Natural killer cell (primary cell): ENCODE data around the gene PTPRN2. TPM values are rescaled to one million over a fixed set of nuclear protein-coding genes. Genes with fewer than 3 reads are reported as not detected.

Experiments
- ATAC-seq, 3 donors: fragments of 150-1000 bp in 2 of 3; fragments of 200-7000 bp in 1 of 3; cut with Tn5 transposase; 1 replicate in 1 of 3; 2 replicates in 2 of 3; pipeline ENCODE4 v1.10.0; 2021; ENCODE audit warnings: mild to moderate bottlenecking in 2 of 3, moderate library complexity in 2 of 3
- DNase-seq, 2 donors: peaks; one replicate each; pipeline versions ENCODE4 v3.0.0 to v3.0.0-alpha.2; 2013 to 2021; ENCODE audit warnings: mixed read lengths in 1 of 2
- H3K27ac ChIP-seq: one replicate; pipeline ENCODE4 v1.5.1; 2013; ENCODE audit warnings: mild to moderate bottlenecking, low read length
- H3K27me3 ChIP-seq: one replicate; pipeline ENCODE4 v1.6.1; 2013; ENCODE audit warnings: low read length; ENCODE audit not compliant: control insufficient read depth, insufficient read depth
- H3K36me3 ChIP-seq: one replicate; pipeline ENCODE4 v1.6.1; 2013; ENCODE audit warnings: low read length; ENCODE audit not compliant: control insufficient read depth, insufficient read depth
- H3K4me1 ChIP-seq: one replicate; pipeline ENCODE4 v1.6.1; 2013; ENCODE audit warnings: low read length; ENCODE audit not compliant: control insufficient read depth, insufficient read depth
- H3K4me3 ChIP-seq: one replicate; pipeline ENCODE4 v1.5.1; 2013; ENCODE audit warnings: low read length
- H3K9me3 ChIP-seq: one replicate; pipeline ENCODE4 v1.6.1; 2013; ENCODE audit warnings: low read length; ENCODE audit not compliant: control insufficient read depth, insufficient read depth
- H3K27ac Mint-ChIP-seq, 2 donors: one replicate each; pipeline ENCODE4 v1.8.0; 2022; ENCODE audit warnings: mild to moderate bottlenecking in 2 of 2, mixed read lengths in 2 of 2, moderate library complexity in 1 of 2
- H3K27me3 Mint-ChIP-seq, 2 donors: one replicate each; pipeline ENCODE4 v1.8.0; 2022; ENCODE audit warnings: low read depth in 2 of 2, mixed read lengths in 2 of 2
- H3K36me3 Mint-ChIP-seq: one replicate; pipeline ENCODE4 v1.8.0; 2022; ENCODE audit warnings: mixed read lengths
- H3K4me1 Mint-ChIP-seq, 2 donors: one replicate each; pipeline ENCODE4 v1.8.0; 2022; ENCODE audit warnings: mixed read lengths in 2 of 2
- H3K4me3 Mint-ChIP-seq: one replicate; pipeline ENCODE4 v1.8.0; 2022; ENCODE audit warnings: mild to moderate bottlenecking, moderate library complexity, mixed read lengths
- H3K9me3 Mint-ChIP-seq, 2 donors: one replicate each; pipeline ENCODE4 v1.8.0; 2022; ENCODE audit warnings: mixed read lengths in 2 of 2
- WGBS: methylation state at CpG from one replicate; pipeline ENCODE4 v1.1.7; 2013; ENCODE audit warnings: missing lambda C conversion rate; ENCODE audit not compliant: insufficient coverage; 5-methylcytosine and 5-hydroxymethylcytosine counted together
- intact Hi-C: fragments of 100-400 bp; cut with micrococcal nuclease; formaldehyde crosslinking; loops from one replicate; pipeline ENCODE4 v1.14.2; 2022
- total RNA-seq, 4 donors: library from RNA; stranded (reverse); fragments of 120-200 nt in 1 of 4; gene quantifications; one replicate each; pipeline versions ENCODE4 v1.2.3 to v1.2.4, GENCODE V29; 2013 to 2022
- TF ChIP-seq, protein P1 (sequence below): fragments of 200-600 bp; IDR thresholded peaks from one replicate; pipeline ENCODE4 v1.8.0; 2022; ENCODE audit warnings: antibody characterized with exemption

PTPRN2 gene
- total RNA-seq, 3 donors from 2014 or later (not counting 1 experiment from before 2014, with no cell fraction given) = 1.3 to 2.5 (median 1.9) TPM

DNA sequence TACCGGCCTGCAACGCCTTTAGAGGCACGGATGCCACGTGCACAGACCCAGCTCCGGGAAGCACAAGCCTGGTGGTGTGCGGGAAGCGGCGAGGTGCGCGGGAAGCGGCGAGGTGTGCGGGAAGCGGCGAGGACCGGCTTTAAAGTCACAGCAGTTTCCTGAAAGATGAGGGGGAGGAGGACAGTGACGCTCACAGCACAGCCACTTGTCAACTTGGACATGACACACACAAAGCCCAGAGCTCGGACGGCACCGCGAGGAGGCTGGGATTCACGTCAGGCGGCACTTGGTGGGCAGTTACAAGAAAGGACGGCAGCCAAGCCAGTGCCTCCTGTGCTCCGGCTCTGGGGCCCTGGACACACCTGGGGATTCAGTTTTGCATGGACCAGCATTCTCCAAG, 724.9 kb downstream of the PTPRN2 start:
- Mint-ChIP-seq H3K27me3 (no peaks in the 10 kb centered on the region), H3K4me1 (no peaks in the 10 kb centered on the region), H3K36me3 (no peaks in the 10 kb centered on the region), H3K27ac (no peak overlapping the region), H3K4me3 (no peak overlapping the region), H3K9me3 (no peaks in the 10 kb centered on the region)
- ATAC-seq (no peak), DNase-seq (no peak)
- TF ChIP-seq, protein P1, sequence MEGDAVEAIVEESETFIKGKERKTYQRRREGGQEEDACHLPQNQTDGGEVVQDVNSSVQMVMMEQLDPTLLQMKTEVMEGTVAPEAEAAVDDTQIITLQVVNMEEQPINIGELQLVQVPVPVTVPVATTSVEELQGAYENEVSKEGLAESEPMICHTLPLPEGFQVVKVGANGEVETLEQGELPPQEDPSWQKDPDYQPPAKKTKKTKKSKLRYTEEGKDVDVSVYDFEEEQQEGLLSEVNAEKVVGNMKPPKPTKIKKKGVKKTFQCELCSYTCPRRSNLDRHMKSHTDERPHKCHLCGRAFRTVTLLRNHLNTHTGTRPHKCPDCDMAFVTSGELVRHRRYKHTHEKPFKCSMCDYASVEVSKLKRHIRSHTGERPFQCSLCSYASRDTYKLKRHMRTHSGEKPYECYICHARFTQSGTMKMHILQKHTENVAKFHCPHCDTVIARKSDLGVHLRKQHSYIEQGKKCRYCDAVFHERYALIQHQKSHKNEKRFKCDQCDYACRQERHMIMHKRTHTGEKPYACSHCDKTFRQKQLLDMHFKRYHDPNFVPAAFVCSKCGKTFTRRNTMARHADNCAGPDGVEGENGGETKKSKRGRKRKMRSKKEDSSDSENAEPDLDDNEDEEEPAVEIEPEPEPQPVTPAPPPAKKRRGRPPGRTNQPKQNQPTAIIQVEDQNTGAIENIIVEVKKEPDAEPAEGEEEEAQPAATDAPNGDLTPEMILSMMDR = no peak
- H3K27ac ChIP-seq = no peak overlapping the region
- WGBS = 95% methylated on average over 25 of the region's 25 CpGs
- no peak overlapping the region for H3K4me3 ChIP-seq
- H3K9me3 ChIP-seq = no peaks in the 10 kb centered on the region
- H3K27me3 ChIP-seq = no peaks in the 10 kb centered on the region
- H3K4me1 ChIP-seq = no peaks in the 10 kb centered on the region
- intact Hi-C loops = no loop called here
- no peaks in the 10 kb centered on the region for H3K36me3 ChIP-seq

DNA sequence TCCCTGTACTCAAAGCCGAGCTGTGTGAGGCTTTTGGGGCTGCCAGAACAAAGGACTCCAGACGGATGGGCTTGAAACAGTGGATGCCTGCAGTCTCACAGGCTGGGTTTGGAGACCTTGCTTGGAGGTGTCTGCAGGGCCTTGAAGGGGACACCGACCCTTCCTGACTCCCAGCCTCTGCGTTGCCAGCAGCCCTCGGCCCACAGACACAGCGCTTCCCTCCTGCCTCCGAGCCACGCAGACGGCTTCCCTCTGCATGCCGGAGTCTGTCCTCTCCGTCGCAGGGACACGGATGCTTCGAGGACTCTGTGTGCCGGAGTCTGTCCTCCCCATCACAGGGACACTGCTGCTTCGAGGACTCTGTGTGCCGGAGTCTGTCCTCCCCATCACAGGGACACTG, 726.1 kb downstream of the PTPRN2 start:
- ATAC-seq (no peak), DNase-seq (no peak)
- Mint-ChIP-seq H3K27me3 (no peaks in the 10 kb centered on the region), H3K4me3 (no peak overlapping the region), H3K36me3 (no peaks in the 10 kb centered on the region), H3K4me1 (no peaks in the 10 kb centered on the region), H3K9me3 (no peaks in the 10 kb centered on the region), H3K27ac (no peak overlapping the region)
- H3K27ac ChIP-seq = no peak overlapping the region
- no peaks in the 10 kb centered on the region for H3K9me3 ChIP-seq
- intact Hi-C loops = no loop called here
- 96% methylated on average over 14 of the region's 17 CpGs for WGBS
- no peaks in the 10 kb centered on the region for H3K4me1 ChIP-seq
- TF ChIP-seq, protein P1 = no peak
- no peaks in the 10 kb centered on the region for H3K36me3 ChIP-seq
- H3K27me3 ChIP-seq = no peaks in the 10 kb centered on the region
- no peak overlapping the region for H3K4me3 ChIP-seq

DNA sequence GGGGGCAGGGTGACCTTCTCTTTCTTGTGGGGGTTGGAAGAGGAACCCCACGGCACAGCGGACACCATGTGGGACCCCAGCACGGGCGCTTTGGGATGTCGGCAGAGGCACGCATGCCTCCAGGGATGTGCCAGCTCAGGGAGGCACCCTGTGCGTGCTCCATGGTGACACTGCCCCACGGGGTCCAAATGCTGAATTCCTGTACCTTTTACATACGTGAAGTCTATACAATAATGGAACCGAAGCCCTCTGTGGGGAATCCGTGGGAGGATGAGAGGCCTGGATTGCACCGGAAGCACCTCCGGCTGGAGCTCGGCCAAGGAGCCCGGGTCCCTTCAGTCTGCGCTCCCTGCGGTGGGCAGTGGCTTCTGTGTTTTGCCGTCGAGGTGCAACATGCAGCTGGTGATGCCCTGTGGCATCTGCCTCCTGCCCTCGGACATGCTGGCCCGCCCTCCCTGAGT, 726.6 kb downstream of the PTPRN2 start:
- ATAC-seq (no peak), DNase-seq (no peak)
- no peaks in the 10 kb centered on the region for H3K27me3 Mint-ChIP-seq
- no peak overlapping the region for H3K4me3 ChIP-seq
- no peaks in the 10 kb centered on the region for H3K9me3 ChIP-seq
- 93% methylated on average over 21 of the region's 21 CpGs for WGBS
- no peaks in the 10 kb centered on the region for H3K36me3 ChIP-seq
- no peaks in the 10 kb centered on the region for H3K9me3 Mint-ChIP-seq
- H3K27me3 ChIP-seq = no peaks in the 10 kb centered on the region
- H3K27ac Mint-ChIP-seq = no peak overlapping the region
- no peaks in the 10 kb centered on the region for H3K4me1 ChIP-seq
- no peak overlapping the region for H3K4me3 Mint-ChIP-seq
- intact Hi-C loops = no loop called here
- TF ChIP-seq, protein P1 = no peak
- H3K27ac ChIP-seq = no peak overlapping the region
- H3K4me1 Mint-ChIP-seq = no peaks in the 10 kb centered on the region
- no peaks in the 10 kb centered on the region for H3K36me3 Mint-ChIP-seq

DNA sequence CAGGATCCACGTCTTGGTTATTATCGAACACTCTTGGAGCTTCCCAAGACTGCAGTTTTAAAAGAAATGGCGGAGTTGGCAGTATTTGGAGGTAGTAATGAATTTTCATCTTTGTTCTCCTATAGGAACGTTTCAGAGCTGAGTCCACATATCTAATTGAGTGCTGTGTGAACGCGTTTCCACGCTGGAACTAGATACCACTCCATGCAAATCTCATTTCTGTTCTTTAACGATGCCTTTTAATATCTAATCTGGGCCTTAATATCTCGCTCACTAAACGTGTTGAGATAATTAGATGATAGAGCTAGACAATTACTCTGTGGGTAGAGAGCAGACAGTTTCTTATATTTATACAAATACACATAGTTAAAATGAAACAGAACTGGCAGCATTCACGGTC, 727.2 kb downstream of the PTPRN2 start:
- no peak overlapping the region for H3K27ac Mint-ChIP-seq
- H3K9me3 Mint-ChIP-seq = no peaks in the 10 kb centered on the region
- ATAC-seq = no peak
- TF ChIP-seq, protein P1 = no peak
- Histone ChIP-seq H3K36me3 (no peaks in the 10 kb centered on the region), H3K27ac (no peak overlapping the region), H3K4me3 (no peak overlapping the region), H3K27me3 (no peaks in the 10 kb centered on the region), H3K4me1 (peaks cover 2% of the 10 kb centered on the region), H3K9me3 (no peaks in the 10 kb centered on the region)
- 90% methylated on average over 8 of the region's 11 CpGs for WGBS
- intact Hi-C loops = no loop called here
- H3K4me1 Mint-ChIP-seq = no peaks in the 10 kb centered on the region
- H3K27me3 Mint-ChIP-seq = no peaks in the 10 kb centered on the region
- DNase-seq = no peak
- no peaks in the 10 kb centered on the region for H3K36me3 Mint-ChIP-seq
- H3K4me3 Mint-ChIP-seq = no peak overlapping the region
